Tibial nerve (tissue), 4 donors: Measurements from ENCODE around the gene NFIB.

Experiments used
- EP300 ChIP-seq, 2 donors: sonication (generic); formaldehyde crosslinking; IDR thresholded peaks; one replicate each; pipeline ENCODE4 v1.6.1; 2017; ENCODE audit warnings: antibody characterized with exemption in 2 of 2, mild to moderate bottlenecking in 1 of 2
- POLR2A ChIP-seq, 2 donors: fragments of 450-650 bp; IDR thresholded peaks; one replicate each; pipeline ENCODE4 v1.6.1; 2017; ENCODE audit warnings: antibody characterized with exemption in 2 of 2, mild to moderate bottlenecking in 2 of 2, moderate library complexity in 2 of 2
- TF ChIP-seq, protein P1 (sequence below), 5 experiments: fragments of 200-600 bp in 3 of 5; fragments of 450-650 bp in 2 of 5; sonication (generic) in 3 of 5; IDR thresholded peaks; one replicate each; pipeline ENCODE4 v1.5.1; 2016 to 2019; ENCODE audit warnings: antibody characterized with exemption in 5 of 5, mild to moderate bottlenecking in 3 of 5, moderate library complexity in 2 of 5

- TF ChIP-seq POLR2A (IDR thresholded peaks at IDR 0.05) (no peak), EP300 (IDR thresholded peaks at IDR 0.05) (no peak)
- TF ChIP-seq, protein P1, sequence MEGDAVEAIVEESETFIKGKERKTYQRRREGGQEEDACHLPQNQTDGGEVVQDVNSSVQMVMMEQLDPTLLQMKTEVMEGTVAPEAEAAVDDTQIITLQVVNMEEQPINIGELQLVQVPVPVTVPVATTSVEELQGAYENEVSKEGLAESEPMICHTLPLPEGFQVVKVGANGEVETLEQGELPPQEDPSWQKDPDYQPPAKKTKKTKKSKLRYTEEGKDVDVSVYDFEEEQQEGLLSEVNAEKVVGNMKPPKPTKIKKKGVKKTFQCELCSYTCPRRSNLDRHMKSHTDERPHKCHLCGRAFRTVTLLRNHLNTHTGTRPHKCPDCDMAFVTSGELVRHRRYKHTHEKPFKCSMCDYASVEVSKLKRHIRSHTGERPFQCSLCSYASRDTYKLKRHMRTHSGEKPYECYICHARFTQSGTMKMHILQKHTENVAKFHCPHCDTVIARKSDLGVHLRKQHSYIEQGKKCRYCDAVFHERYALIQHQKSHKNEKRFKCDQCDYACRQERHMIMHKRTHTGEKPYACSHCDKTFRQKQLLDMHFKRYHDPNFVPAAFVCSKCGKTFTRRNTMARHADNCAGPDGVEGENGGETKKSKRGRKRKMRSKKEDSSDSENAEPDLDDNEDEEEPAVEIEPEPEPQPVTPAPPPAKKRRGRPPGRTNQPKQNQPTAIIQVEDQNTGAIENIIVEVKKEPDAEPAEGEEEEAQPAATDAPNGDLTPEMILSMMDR (IDR thresholded peaks at IDR 0.05), result no peak
Observed at GRCh38 chr9:14086495-14086894, 227.4 kb downstream of the NFIB start.
